Spleen (tissue), 11 donors: Measurements from ENCODE around the gene MAN2B1. TPM values are rescaled to one million over a fixed set of nuclear protein-coding genes. Genes with fewer than 3 reads are reported as not detected.
A peak's percentile ranks its signal among the peaks of the same experiment; 100 is the strongest.

Source experiments
- DNase-seq: peaks from one replicate; pipeline ENCODE4 v3.0.0-alpha.2; 2020
- H3K27ac ChIP-seq, 8 donors: fragments of 200-600 bp; sonication (generic) in 7 of 8; 1 replicate in 4 of 8; 2 replicates in 4 of 8; pipeline versions ENCODE4 v1.5.0 to v1.8.0; 2016 to 2021; ENCODE audit warnings: inconsistent platforms in 4 of 8, mild to moderate bottlenecking in 4 of 8, moderate library complexity in 1 of 8
- H3K27me3 ChIP-seq, 7 donors: fragments of 200-600 bp; sonication (generic) in 6 of 7; replicated peaks in 1 of 7; 1 replicate in 4 of 7; 2 replicates in 3 of 7; pipeline versions ENCODE4 v1.5.0 to v1.8.0; 2016 to 2021; ENCODE audit warnings: inconsistent platforms in 3 of 7, mild to moderate bottlenecking in 1 of 7
- H3K36me3 ChIP-seq, 6 donors: fragments of 200-600 bp; sonication (generic) in 5 of 6; 1 replicate in 4 of 6; 2 replicates in 2 of 6; pipeline versions ENCODE4 v1.5.0 to v1.8.0; 2016 to 2021; ENCODE audit warnings: inconsistent platforms in 2 of 6
- H3K4me1 ChIP-seq, 6 donors: fragments of 200-600 bp; sonication (generic) in 5 of 6; 1 replicate in 3 of 6; 2 replicates in 3 of 6; pipeline versions ENCODE4 v1.5.0 to v1.8.0; 2016 to 2021; ENCODE audit warnings: inconsistent platforms in 3 of 6
- H3K4me3 ChIP-seq, 8 donors: fragments of 200-600 bp; sonication (generic) in 7 of 8; 1 replicate in 4 of 8; 2 replicates in 4 of 8; pipeline versions ENCODE4 v1.5.0 to v1.8.0; 2016 to 2021; ENCODE audit warnings: inconsistent platforms in 4 of 8, mild to moderate bottlenecking in 4 of 8, moderate library complexity in 2 of 8
- H3K9me3 ChIP-seq, 8 donors: fragments of 200-600 bp; sonication (generic) in 7 of 8; 1 replicate in 4 of 8; 2 replicates in 4 of 8; pipeline versions ENCODE4 v1.5.0 to v1.8.0; 2016 to 2021; ENCODE audit warnings: inconsistent platforms in 4 of 8
- CTCF ChIP-seq, 11 experiments: fragments of 200-600 bp in 7 of 11; fragments of 450-650 bp in 4 of 11; sonication (generic) in 4 of 11; IDR thresholded peaks in 8 of 11; conservative IDR thresholded peaks in 3 of 11; 1 replicate in 7 of 11; 2 replicates in 4 of 11; pipeline versions ENCODE4 v1.4.0 to v1.8.0; 2016 to 2021; ENCODE audit warnings: antibody characterized with exemption in 11 of 11, inconsistent platforms in 4 of 11, mild to moderate bottlenecking in 1 of 11
- POLR2A ChIP-seq, 3 donors: fragments of 450-650 bp; IDR thresholded peaks; one replicate each; pipeline ENCODE4 v1.5.1; 2017; ENCODE audit warnings: antibody characterized with exemption in 3 of 3, mild to moderate bottlenecking in 1 of 3
- POLR2AphosphoS5 ChIP-seq, 3 donors: sonication (generic); formaldehyde crosslinking; IDR thresholded peaks; one replicate each; pipeline ENCODE4 v1.5.1; 2017; ENCODE audit warnings: antibody characterized with exemption in 3 of 3
- WGBS, 5 donors: extraction: QIAGEN DNeasy Blood & Tissue Kit in 3 of 5; methylation state at CpG; one replicate each; pipeline versions ENCODE4 v1.1.5 to v1.1.7; 2013 to 2018; 5-methylcytosine and 5-hydroxymethylcytosine counted together
- intact Hi-C: fragments of 100-400 bp; cut with DNase I; formaldehyde crosslinking; loops from one replicate; pipeline ENCODE4 v1.15.0; 2023; ENCODE audit warnings: low total_unique reads
- polyA plus RNA-seq, 3 donors: library from polyadenylated mRNA; stranded (reverse); fragments of 200-250 nt; gene quantifications; one replicate each; pipeline ENCODE4 v1.2.1, GENCODE V29; 2013
- total RNA-seq, 7 donors: library from RNA; depleted of rRNA in 3 of 7; stranded (reverse); fragments of >200 nt in 3 of 7; fragmentation: NEBNext Ultra II Directional in 4 of 7; extraction: Animal tissue kit (Norgen Biotek cat#: 25700) in 4 of 7; gene quantifications; one replicate each; pipeline versions ENCODE4 v1.1.0 to v1.2.1, GENCODE V29; 2016 to 2021
- donor health status: healthy with polysubstance abuse.
- donor health status: DM: no; HTN: no; CAD: no; lungs with moderate emphysema.
- donor health status: DM: no; HTN: no; CAD: no.
- donor health status: Bipolar disorder and iron deficiency.
- donor health status: healthy.
- donor health status: DM: no; HTN: no; CAD: no.
- donor health status: DM: yes; HTN: yes; CAD: no.

Gene MAN2B1
- total and polyA plus RNA-seq, 10 donors, result 50.6 to 288 (median 190) TPM

DNA sequence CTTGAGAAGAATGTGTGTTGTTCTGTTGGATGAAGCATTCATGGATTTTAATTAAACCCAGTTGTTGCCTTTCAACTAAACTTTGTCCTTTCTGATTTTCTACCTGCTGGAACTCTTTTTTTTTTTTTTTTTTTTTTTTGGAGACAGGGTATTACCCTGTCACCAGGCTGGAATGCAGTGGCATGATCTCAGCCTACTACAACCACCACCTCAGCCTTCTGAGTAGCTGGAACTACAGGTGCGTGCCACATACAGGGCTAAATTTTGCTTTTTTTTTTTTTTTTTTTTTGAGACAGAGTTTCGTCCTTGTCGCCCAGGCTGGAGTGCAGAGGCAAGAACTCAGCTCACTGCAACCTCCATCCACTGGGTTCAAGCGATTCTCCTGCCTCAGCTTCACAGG, 48.9 kb downstream of the MAN2B1 start:
- intact Hi-C loops, result no loop called here
- WGBS, 5 donors, result 71 to 93% (median 87%) methylated on average over 4 of the region's 4 CpGs
- peaks cover 43 to 88% (median 76%) of the 10 kb centered on the region in 6 donors for H3K4me1 ChIP-seq
- TF ChIP-seq POLR2A (IDR thresholded peaks at IDR 0.05), result no peak
- no peak for TF ChIP-seq CTCF (IDR thresholded peaks at IDR 0.05 in 8 of 11, conservative IDR thresholded peaks at IDR 0.05 in 3 of 11)
- TF ChIP-seq POLR2AphosphoS5 (IDR thresholded peaks at IDR 0.05), result no peak
- DNase-seq, result no peak
- no peak overlapping the region for H3K4me3 ChIP-seq
- H3K9me3 ChIP-seq, result no peaks in the 10 kb centered on the region
- no peaks in the 10 kb centered on the region for H3K27me3 ChIP-seq
- H3K36me3 ChIP-seq, result peaks cover 0 to 53% (median 2%) of the 10 kb centered on the region in 6 donors
- H3K27ac ChIP-seq, result no peak overlapping the region

- peaks cover 38 to 89% (median 72%) of the 10 kb centered on the region in 6 donors for H3K4me1 ChIP-seq
- intact Hi-C loops, result no loop called here
Measured at GRCh38 chr19:12611361-12611699, 55.2 kb downstream of the MAN2B1 start.

GRCh38 chr19:12610540-12611360, 55.8 kb downstream of the MAN2B1 start, which contains the start of the genes ZNF490 and ZNF791:
Gene ZNF490, minus strand, starts transcription at chr19:12610813. Its CDS starts 133 bp downstream, at chr19:12610680.
Gene ZNF791, plus strand, starts transcription at chr19:12610920. Its CDS starts 160 bp downstream, at chr19:12611080.
- Histone ChIP-seq H3K4me3 (peak within 1 kb of the TSS; percentile 77 to 98 (median 83)), H3K9me3 (no peaks in the 10 kb centered on the region), H3K27me3 (no peaks in the 10 kb centered on the region), H3K4me1 (peaks cover 36 to 83% (median 66%) of the 10 kb centered on the region in 6 donors), H3K36me3 (peaks cover 0 to 68% (median 6%) of the 10 kb centered on the region in 6 donors), H3K27ac (peak within 1 kb of the TSS; percentile 86 to 99 (median 97))
- intact Hi-C loops, result no loop called here
- DNase-seq, result peak; percentile 98
- 0 to 1% (median 0%) methylated on average over 24 to 61 of the region's 61 CpGs for WGBS, 5 donors
- peak in 2 of 11 experiments; percentile 29 to 37 for TF ChIP-seq CTCF (IDR thresholded peaks at IDR 0.05 in 8 of 11, conservative IDR thresholded peaks at IDR 0.05 in 3 of 11)
- TF ChIP-seq POLR2A (IDR thresholded peaks at IDR 0.05), result peak in 2 of 3 donors; percentile 71 to 87
- peak; percentile 98 to 99 (median 98) for TF ChIP-seq POLR2AphosphoS5 (IDR thresholded peaks at IDR 0.05)

More at GRCh38 chr19:12611361-12611699, 55.2 kb downstream of the MAN2B1 start:
- 0 to 2% (median 0%) methylated on average over 10 of the region's 10 CpGs for WGBS, 5 donors
- Histone ChIP-seq H3K27ac (peak overlapping the region; percentile 86 to 99 (median 97)), H3K4me3 (peak overlapping the region; percentile 77 to 98 (median 83)), H3K36me3 (peaks cover 0 to 68% (median 6%) of the 10 kb centered on the region in 6 donors), H3K9me3 (no peaks in the 10 kb centered on the region), H3K27me3 (no peaks in the 10 kb centered on the region)
- DNase-seq, result peak; percentile 74
- TF ChIP-seq CTCF (IDR thresholded peaks at IDR 0.05 in 8 of 11, conservative IDR thresholded peaks at IDR 0.05 in 3 of 11) (no peak), POLR2A (IDR thresholded peaks at IDR 0.05) (no peak), POLR2AphosphoS5 (IDR thresholded peaks at IDR 0.05) (no peak)

DNA sequence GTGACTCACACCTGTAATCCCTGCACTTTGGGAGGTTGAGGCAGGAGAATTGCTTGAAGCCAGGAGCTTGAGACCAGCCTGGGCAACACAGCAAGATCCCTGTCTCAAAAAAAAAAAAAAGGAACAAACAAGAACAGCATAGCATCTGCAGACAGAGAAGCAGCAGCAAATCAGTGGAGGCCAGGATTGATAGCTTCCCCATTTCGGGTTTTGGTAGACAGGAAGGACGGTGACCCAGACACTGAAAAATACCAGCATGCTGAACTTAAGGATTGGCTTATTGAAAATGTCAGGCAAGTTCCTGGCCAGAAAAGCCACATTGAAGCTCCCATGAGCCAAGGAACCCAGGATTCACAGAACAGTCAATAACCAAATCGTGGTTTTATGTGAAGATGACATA, 58.9 kb downstream of the MAN2B1 start:
- WGBS, 5 donors, result 61 to 75% (median 72%) methylated on average over 3 of the region's 3 CpGs
- no peak for DNase-seq
- Histone ChIP-seq H3K4me3 (no peak overlapping the region), H3K36me3 (peaks cover 0 to 69% (median 21%) of the 10 kb centered on the region in 6 donors), H3K4me1 (peaks cover 16 to 70% (median 44%) of the 10 kb centered on the region in 6 donors), H3K27me3 (no peaks in the 10 kb centered on the region), H3K9me3 (no peaks in the 10 kb centered on the region), H3K27ac (peak overlapping the region in 1 of 8 donors; percentile 16)
- intact Hi-C loops, result no loop called here
- TF ChIP-seq POLR2A (IDR thresholded peaks at IDR 0.05) (no peak), POLR2AphosphoS5 (IDR thresholded peaks at IDR 0.05) (no peak), CTCF (IDR thresholded peaks at IDR 0.05 in 8 of 11, conservative IDR thresholded peaks at IDR 0.05 in 3 of 11) (no peak)
